ENCODE measurements around the gene ROBO1. TPM values are rescaled to one million over a fixed set of nuclear protein-coding genes. Genes with fewer than 3 reads are reported as not detected.

The ROBO1 gene
- total RNA-seq, 4 donors from 2014 or later, result 8.6 to 26.3 (median 16.6) TPM

GRCh38 chr3:79139395-79140068 lies 628.3 kb downstream of the ROBO1 start:
- no peak for DNase-seq
- H3K4me3 ChIP-seq (replicated peaks in 1 of 3), result no peak overlapping the region
- H3K27ac ChIP-seq, result no peak overlapping the region
- no peaks in the 10 kb centered on the region for H3K27me3 ChIP-seq
- H3K4me1 ChIP-seq, result no peaks in the 10 kb centered on the region
- TF ChIP-seq, protein P1, sequence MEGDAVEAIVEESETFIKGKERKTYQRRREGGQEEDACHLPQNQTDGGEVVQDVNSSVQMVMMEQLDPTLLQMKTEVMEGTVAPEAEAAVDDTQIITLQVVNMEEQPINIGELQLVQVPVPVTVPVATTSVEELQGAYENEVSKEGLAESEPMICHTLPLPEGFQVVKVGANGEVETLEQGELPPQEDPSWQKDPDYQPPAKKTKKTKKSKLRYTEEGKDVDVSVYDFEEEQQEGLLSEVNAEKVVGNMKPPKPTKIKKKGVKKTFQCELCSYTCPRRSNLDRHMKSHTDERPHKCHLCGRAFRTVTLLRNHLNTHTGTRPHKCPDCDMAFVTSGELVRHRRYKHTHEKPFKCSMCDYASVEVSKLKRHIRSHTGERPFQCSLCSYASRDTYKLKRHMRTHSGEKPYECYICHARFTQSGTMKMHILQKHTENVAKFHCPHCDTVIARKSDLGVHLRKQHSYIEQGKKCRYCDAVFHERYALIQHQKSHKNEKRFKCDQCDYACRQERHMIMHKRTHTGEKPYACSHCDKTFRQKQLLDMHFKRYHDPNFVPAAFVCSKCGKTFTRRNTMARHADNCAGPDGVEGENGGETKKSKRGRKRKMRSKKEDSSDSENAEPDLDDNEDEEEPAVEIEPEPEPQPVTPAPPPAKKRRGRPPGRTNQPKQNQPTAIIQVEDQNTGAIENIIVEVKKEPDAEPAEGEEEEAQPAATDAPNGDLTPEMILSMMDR (IDR thresholded peaks at IDR 0.05), result no peak
- 70 to 75% methylated on average over 7 of the region's 7 CpGs for WGBS, 2 donors
- intact Hi-C loops (cut with DNase I), result no loop called here
- H3K9me3 ChIP-seq, result no peaks in the 10 kb centered on the region
- no peaks in the 10 kb centered on the region for H3K36me3 ChIP-seq

DNA sequence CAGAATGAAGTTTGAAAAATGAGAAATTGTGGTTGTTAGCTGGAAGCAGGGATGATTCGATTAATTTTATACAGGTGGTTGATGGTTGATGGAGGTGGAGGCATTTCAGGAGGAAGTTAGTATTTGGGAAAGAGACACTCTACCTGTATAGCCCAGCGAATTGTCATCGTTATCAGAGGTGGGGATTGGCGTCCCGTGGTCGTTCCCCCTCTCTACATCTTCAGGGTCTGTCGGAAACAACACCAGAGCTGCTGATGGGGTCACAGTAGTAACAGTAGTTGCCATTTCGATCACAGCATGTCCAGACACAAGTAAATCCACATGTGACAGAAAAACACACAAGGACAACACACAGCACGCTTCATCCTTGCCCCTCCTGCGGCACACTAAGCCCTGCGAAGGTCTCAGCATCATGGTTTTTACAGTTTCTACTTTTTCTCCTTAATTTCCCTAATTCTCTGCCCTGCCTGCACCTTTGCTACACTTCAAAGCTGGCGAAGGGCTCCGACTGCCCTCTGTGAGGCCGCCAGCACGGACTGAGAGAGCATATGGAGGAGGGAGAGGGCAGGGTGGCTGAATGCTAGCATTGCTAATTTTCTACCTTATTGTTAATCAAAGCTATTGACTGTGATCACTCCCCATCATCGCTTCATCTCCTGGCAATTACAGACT lies 642.3 kb downstream of the ROBO1 start:
- intact Hi-C loops (cut with DNase I), result no loop called here
- Histone ChIP-seq H3K27ac (no peak overlapping the region), H3K4me1 (no peaks in the 10 kb centered on the region), H3K27me3 (no peaks in the 10 kb centered on the region), H3K36me3 (no peaks in the 10 kb centered on the region), H3K4me3 (replicated peaks in 1 of 3) (no peak overlapping the region), H3K9me3 (no peaks in the 10 kb centered on the region)
- WGBS, 2 donors, result 59 to 66% methylated on average over 16 of the region's 16 CpGs
- DNase-seq, result no peak
- TF ChIP-seq, protein P1 (IDR thresholded peaks at IDR 0.05), result no peak
- TF ChIP-seq POLR2A (IDR thresholded peaks at IDR 0.05), result no peak

- Histone ChIP-seq H3K36me3 (no peaks in the 10 kb centered on the region), H3K4me1 (no peaks in the 10 kb centered on the region), H3K27ac (no peak overlapping the region), H3K4me3 (replicated peaks in 1 of 3) (no peak overlapping the region), H3K9me3 (no peaks in the 10 kb centered on the region), H3K27me3 (no peaks in the 10 kb centered on the region)
- WGBS, 2 donors, result 92 to 95% methylated on average over 4 of the region's 4 CpGs
- TF ChIP-seq, protein P1 (IDR thresholded peaks at IDR 0.05), result no peak
- no peak for TF ChIP-seq POLR2A (IDR thresholded peaks at IDR 0.05)
- DNase-seq, result no peak
- intact Hi-C loops (cut with DNase I), result no loop called here
Observed at GRCh38 chr3:79115458-79115857, 652.3 kb downstream of the ROBO1 start.

DNA sequence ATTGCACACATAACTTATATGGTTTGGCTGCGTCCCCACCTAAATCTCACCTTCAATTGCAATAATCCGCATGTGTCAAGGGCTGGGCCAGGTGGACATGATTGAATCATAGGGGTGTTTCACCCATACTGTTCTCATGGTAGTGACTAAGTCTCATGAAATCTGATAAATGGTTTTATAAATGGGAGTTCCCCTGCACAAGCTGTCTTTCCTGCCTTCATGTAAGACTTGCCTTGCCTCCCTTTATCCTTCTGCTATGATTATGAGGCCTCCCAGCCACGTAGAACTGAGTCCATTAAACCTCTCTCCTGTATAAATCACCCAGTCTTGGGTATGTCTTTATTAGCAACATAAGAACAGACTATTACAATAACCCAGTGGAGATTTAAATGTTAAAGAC lies 653.9 kb downstream of the ROBO1 start:
- H3K9me3 ChIP-seq, result no peaks in the 10 kb centered on the region
- H3K4me3 ChIP-seq (replicated peaks in 1 of 3), result no peak overlapping the region
- H3K27ac ChIP-seq, result no peak overlapping the region
- no peaks in the 10 kb centered on the region for H3K36me3 ChIP-seq
- DNase-seq, result no peak
- H3K4me1 ChIP-seq, result no peaks in the 10 kb centered on the region
- intact Hi-C loops (cut with DNase I), result no loop called here
- TF ChIP-seq, protein P1 (IDR thresholded peaks at IDR 0.05), result no peak
- no peak for TF ChIP-seq POLR2A (IDR thresholded peaks at IDR 0.05)
- WGBS, 2 donors, result 90 to 91% methylated on average over 3 of the region's 3 CpGs
- H3K27me3 ChIP-seq, result no peaks in the 10 kb centered on the region

DNA sequence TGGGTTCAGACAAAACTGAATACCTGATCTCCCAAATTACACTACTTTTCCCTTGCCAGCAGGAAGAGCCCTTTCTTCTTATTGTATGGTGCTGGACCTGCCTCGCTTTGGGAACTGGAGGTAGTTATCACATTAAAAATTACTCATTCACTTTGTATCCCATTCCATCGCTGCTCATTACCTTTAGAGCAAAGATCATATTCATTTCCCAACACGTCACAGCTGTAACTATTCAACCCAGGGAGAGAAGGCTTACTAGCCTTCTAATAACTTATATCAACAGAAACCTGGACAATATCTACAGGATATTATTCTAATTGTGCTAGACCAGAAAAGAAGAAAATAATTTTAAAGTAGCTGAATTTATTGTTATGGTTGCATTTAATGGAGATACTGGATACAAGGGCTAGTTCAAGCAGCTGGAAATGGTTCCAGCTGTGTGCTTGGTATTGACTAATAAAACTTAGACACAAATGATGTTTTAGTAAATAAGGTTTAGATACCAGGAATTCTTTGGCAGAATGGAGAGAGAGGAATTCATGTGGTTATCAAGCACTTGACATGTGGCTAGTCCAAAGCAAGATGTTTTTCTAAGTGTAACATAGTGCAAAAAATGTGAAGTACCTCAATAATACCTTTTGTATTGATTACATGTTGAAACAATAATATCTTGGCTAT lies 656.3 kb downstream of the ROBO1 start:
- no peak for DNase-seq
- H3K36me3 ChIP-seq, result no peaks in the 10 kb centered on the region
- no peaks in the 10 kb centered on the region for H3K4me1 ChIP-seq
- WGBS, 2 donors, result 89 to 91% methylated on average over 3 of the region's 3 CpGs
- H3K4me3 ChIP-seq (replicated peaks in 1 of 3), result no peak overlapping the region
- no peak overlapping the region for H3K27ac ChIP-seq
- H3K27me3 ChIP-seq, result no peaks in the 10 kb centered on the region
- H3K9me3 ChIP-seq, result no peaks in the 10 kb centered on the region
- no peak for TF ChIP-seq POLR2A (IDR thresholded peaks at IDR 0.05)
- TF ChIP-seq, protein P1 (IDR thresholded peaks at IDR 0.05), result no peak
- intact Hi-C loops (cut with DNase I), result no loop called here

Measured in thyroid gland (tissue), 4 donors.